Eye (tissue), 1 donor: ENCODE measurements around the gene GMEB2.
"Not testable (repeated sequence)": the region's sequence is repeated elsewhere in the genome, so short reads cannot be mapped to it uniquely, and the experiment has no call there.

Experiments
- DNase-seq: peaks from one replicate; pipeline ENCODE4 v3.0.0-alpha.2; 2015

Gene GMEB2, protein sequence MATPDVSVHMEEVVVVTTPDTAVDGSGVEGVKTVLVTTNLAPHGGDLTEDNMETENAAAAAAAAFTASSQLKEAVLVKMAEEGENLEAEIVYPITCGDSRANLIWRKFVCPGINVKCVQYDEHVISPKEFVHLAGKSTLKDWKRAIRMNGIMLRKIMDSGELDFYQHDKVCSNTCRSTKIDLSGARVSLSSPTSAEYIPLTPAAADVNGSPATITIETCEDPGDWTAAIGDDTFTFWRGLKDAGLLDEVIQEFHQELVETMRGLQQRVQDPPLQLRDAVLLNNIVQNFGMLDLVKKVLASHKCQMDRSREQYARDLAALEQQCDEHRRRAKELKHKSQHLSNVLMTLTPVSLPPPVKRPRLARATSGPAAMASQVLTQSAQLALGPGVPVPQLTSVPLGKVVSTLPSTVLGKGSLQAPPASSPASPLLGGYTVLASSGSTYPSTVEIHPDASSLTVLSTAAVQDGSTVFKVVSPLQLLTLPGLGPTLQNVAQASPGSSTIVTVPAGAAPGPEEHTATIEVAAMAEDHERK

DNA sequence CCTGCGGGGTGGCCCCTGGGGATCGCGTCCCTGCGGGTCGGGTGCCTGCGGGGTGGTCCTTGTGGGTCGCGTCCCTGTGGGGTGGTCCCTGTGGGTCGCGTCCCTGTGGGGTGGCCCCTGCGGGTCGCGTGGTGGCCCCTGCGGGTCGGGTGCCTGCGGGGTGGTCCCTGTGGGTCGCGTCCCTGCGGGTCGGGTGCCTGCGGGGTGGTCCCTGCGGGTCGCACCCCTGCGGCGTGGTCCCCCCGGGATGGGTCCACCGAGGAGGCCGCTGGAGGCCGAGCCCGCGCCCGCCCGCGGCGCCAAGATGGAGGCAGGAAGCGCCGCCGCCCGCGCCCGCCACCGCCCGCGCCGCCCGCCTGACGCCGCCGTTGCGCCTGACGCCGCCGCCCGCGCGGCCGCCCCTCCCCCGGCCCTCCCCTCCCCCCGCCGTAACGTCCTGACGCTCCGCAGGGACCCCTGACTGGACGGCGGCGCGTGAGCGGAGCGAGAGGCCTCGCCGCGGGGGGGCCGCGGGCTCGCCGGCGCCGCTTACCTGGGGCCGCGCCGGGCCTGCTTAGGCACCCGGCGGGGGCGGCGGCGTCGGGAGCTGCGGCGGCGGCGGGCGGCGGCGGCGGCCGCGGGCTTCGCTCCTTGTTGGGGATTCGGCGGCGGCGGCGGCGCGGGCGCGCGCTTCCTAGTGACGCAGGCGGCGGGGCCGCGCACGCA is at the start of gene GMEB2:
TSS of gene GMEB2 (minus strand) at position 678 of the 705 bp plus-strand sequence. CDS start 7,704 bp downstream, outside the sequence.
- DNase-seq, result peak; percentile 85

DNA sequence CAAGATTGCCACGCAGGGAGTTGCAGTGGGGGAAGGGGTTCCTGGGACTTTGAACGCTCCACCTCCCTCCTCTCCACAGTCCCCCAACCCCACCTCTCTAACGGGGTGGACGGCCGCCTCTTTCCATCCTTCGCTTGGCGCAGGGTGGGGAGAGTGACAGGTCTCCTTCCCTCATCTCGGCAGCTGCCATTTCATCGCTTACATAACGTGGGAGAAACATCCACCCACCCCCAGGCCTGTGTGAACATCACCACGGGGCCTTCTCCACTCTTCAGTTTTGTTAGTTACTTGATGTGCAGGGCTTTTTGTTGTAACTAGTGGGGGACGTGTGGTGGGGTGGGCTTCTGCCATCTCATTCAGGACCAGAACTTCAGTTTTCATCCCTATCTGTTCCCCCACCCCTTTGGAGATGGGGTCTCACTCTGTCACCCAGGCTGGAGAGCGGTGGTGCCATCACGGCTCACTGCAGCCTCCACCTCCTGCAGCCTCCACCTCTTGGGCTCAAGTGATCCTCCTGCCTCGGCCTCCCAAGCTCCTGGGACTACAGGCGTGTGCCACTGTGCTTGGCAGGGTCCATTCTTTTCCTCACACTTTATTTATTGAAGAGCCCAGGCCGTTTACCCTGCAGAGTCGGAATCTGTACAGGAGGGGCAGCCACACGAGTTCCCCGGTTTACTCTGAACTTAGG is 48.9 kb upstream of the GMEB2 start:
- no peak for DNase-seq

DNA sequence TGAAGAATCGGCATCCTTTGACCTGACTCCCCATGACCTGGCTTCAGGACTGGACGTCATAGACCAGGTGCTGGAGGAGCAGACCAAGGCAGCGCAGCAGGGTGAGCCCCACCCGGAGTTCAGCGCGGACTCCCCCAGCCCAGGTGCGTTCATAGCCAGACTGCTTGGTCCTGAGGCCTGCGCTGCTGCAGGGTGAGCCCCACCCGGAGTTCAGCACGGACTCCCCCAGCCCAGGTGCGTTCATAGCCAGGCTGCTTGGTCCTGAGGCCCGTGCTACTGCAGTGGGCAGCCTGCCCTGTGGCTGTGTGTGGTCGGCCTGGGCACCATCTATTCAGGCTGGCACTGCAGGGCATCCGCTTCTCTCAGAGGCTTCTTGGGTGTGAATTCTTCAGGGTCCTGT is 47.0 kb upstream of the GMEB2 start:
- DNase-seq, result no peak

DNA sequence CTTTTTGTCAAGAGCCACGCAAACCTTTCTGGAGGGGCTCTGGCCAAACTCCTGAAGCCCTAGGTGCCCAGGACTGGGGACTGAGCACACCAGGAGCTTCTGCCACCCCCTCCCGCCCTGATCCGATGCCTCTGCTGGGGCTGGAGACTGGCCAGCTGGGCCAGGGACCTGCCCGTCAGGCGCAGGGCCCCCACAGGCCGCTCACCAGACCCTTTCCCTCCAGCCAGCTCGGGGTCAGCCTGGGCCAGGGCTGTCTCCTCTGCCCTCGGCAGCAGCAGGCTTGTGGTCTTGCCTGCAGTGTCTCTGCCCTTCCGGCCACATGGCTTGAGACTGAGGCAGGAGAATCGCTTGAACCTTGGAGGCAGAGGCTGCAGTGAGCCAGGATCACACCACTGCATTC is 45.8 kb upstream of the GMEB2 start:
- no peak for DNase-seq

DNA sequence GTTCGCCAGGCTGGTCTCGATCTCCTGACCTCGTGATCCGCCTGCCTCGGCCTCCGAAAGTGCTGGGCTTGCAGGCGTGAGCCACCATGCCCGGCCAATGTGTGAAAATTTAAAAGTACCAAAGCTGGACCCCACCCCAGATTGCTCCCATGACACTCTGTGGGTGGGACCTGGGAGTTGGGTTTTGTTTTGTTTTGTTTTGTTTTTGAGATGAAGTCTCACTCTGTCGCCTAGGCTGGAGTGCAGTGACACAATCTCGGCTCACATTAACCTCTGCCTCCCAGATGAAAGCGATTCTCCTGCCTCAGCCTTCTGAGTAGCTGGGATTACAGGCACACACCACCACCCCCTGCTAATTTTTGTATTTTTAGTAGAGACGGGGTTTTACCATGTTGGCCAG is 44.8 kb upstream of the GMEB2 start:
- DNase-seq, result not testable (repeated sequence)

DNA sequence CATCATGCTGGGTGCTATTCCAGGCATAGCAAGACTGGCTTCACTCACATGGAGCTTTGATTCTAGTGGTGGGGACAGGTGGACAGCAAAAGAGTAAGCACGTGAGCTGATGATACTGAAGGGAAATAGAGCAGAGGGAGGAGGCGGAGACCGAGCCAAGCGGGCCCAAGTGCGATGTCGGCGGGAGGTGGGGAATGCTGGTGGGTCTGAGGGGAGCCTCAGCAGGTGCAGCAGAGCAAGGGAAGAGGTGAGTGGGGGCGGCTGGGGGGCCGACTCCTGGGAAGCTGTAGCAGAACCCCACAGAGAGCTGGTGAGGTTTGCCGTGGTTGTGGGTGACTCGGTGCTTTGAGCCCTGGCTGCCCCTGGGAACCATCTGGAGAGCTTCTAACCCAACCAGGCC is 41.5 kb upstream of the GMEB2 start:
- DNase-seq, result no peak

DNA sequence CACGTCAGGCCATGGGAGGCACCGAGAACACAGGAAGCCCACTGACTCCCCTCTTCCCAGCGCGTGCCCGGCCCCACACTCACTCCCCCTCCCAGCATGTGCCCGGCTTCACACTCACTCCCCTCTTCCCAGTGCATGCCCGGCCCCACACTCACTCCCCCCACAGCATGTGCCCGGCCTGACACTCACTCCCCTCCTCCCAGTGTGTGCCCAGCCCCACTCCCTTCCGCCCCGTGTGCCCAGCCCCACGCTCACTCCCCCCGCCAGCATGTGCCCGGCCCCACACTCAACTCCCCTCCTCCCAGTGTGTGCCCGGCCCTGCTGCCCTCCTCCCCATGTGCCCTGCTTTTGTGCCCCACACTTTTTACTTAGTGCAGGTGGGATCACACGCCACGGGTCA is 41.0 kb upstream of the GMEB2 start:
- no peak for DNase-seq

DNA sequence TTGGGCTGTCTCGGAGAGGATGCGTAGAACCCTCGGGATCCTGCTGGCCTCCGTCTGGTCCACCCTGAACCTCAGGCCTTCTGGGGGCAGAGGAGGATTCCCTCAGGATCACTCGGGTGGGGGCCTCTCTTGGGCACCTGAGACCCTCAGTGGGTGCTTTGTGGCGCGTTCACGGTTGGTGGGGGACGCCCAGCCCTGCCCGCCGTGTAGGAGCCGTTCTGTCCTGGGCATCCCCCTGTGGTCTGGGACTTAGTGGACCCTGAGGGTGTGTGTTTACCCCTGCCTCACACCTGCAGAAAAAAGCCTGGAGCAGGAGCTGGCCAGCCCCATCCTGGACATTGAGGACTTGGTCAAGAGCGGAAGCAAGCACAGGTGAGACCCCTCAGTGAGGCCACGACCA is 38.8 kb upstream of the GMEB2 start:
- DNase-seq, result no peak

DNA sequence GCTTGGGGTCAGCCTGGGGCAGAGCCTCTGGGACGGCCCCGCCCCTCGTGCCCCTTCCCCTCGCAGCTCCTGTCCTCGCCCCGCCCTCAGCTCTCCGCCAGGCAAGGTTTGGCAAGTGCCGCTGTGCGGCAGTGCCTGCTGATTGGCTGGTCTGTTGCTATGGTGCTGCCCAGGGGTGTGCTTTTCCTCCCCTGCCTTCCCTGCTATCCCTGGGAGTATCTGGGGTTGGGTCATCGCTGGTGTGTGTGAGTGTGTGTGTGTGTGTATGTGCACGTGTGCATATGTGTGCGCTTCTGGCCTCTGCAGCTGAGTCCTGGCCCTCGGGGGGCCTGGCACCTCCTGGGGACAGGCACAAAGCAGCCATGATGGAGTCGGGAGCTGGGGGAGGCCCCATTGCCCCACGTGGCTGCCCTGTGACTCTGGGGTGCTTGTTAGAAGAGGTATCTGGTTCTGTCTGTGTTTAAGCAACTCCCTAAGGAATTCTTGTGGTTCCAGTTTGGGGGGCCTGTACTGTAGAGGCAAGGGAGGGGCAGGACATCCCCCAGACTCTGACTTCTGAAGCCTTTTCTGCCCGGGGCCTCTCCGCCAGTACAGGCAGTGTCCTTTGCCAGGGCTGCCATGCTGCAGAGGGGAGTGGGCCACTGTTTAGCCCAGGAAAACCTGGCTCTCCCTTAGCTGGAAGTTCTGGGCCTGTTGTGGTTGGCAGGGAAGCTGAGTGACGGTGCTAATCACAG is 38.1 kb upstream of the GMEB2 start:
- DNase-seq, result peak; percentile 87

DNA sequence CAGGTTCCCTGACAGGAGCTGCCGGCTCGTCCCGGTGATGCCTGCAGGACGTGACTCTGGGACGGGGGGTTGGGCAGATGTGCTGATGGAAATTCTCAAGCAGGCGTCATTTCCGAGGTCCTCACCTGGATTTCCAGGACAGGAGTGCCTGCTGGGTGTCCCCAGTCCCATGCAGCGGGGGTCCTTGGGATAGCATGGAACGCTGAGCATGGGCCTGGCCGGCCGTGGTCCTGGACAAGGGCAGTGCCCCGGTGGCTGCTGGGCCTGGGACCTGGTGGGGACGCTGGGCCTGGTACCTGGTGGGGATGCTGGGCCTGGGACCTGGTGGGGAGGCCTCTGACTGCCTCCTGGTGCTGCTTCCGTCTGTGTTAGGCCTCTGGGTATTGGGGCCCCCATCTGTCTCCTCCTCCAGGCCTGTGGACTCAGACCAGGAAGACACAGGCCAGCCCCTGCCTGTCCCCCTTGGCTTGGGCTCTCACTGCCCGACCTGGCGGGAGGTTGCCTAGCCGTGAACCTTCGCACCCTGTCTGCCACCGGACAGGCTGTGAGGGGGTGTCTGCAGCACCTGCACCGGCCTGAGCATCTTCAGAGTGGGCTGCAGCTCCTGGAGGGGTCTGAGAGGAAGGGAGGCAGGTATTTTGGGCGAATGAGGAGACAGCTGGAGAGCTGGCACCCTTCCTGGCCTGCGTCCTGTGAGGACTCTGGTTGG is 37.4 kb upstream of the GMEB2 start:
- DNase-seq, result no peak

DNA sequence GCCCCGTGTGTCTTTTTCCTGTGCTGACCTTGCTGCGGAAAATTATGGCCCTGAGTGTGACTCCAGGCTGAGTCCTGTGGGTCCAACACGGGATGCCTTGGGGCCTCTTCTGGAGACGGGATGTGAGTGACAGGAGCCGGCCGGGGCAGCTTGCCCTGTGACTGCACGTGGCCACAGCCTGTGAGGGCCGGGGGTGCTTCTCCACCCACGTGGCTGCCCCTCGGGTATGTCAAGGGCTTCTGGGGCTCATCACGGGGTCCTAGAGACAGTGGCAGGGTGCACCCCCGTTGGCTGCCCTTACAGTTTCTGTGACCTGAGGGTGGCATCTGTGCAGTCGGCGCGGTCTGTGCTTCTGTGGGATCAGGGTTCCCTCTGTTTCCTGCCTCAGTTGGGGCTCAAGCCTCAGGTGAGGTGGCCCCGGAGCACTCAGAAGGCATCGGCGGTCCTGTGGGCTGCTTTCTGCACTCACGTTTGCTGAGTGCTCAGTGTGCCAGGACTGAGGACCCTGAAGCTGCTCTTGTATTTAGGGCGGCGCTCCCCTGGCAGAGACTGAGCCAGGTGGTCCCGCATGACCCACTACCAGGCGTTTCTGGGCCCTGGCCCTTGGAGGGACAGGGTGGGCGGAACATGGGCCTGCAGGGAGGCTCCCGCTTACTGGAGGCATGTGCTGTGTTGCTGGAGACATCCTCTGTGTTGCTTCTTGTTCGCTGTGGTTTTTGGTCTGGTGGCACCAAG is 36.6 kb upstream of the GMEB2 start:
- no peak for DNase-seq

DNA sequence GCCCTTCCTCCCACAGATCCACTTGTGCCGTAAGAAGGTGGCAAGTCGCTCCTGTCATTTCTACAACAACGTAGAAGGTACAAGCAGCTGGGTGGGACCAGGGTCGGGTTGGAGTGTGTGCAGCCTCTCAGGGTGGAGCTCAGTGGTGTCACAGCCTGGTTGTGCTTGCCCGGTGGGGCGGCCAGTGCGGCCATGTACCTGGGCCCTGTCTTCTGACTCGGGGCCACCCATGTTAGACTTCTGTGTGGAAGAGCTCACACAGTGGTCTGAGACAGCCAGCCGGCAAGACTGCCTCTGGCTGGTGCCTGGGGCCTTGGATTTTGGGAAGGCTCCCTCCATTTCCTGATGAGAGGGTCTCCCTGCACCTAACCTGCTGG is 35.9 kb upstream of the GMEB2 start:
- DNase-seq, result no peak

DNA sequence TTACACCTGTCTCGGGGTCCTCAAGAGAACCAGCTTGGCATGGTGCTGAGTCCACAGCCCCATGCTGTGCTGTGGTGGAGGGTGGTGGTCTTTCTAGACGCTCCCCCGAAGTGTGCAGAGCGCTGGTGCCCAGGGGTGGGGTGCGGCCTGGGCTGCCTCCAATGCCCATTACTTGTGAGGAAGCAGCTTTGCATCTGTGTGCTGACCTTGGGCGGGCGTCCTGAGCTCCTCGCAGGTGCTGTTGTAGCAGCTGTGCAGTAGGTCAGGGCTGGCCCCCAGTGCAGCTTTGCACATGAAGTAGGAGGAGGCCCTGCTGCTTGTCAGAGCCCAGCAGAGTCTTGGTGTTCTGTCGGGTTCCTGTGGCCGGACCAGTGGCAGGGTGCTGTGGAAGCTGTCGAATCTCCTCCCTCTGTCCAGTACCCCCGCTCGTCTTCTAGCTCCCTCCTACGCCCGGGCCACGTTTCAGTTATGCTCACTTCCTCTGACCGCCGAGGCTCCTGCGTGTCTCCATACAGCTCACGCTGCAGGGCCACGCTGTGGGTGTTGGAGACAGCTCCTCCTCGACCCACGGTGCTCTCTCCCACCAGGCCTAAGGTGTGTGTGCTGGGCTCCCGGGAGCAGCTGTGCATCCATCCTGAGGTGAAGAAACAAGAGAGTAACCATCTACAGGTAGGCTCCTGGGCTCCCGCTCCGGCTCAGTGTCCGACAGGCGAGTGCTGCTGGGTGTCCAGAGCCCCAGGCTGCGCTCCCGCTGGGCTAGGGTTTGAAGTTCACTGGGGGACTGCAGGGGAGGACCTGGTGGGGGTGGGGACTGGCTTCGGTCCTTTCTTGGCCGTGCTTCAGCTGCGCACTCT is 35.3 kb upstream of the GMEB2 start:
- DNase-seq, result no peak

DNA sequence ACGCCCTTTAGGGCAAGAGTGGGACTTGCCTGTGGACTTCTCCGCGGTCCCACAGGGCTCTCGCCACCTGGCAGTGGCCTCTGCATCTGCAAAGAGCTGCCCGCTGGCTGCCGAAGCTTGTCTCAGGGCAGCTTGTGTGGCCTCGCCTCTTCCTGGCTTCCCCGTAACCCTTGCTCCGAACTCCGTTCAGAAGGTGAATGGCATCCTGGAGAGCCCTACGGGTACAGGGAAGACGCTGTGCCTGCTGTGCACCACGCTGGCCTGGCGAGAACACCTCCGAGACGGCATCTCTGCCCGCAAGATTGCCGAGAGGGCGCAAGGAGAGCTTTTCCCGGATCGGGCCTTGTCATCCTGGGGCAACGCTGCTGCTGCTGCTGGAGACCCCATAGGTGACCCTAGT is 34.2 kb upstream of the GMEB2 start:
- no peak for DNase-seq

DNA sequence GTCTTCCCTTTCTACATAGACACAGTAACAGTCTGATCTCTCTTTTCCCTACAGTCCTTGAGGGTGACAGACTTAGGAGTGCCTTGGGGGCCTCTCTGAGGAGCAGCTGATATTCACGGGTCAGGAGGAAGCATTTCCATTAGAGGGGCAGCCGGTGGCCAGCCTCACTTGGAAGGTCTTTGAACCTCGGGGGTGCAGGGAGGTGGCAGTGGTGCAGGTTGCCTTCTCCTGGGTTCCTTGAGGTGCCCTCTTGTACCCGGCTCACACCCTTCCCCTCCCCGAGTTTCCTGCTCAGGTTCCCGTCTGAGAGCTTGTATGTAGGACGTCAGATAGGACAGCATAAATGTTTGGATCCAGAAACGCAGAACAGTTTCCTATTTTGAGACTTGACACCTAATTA is 33.7 kb upstream of the GMEB2 start:
- no peak for DNase-seq

DNA sequence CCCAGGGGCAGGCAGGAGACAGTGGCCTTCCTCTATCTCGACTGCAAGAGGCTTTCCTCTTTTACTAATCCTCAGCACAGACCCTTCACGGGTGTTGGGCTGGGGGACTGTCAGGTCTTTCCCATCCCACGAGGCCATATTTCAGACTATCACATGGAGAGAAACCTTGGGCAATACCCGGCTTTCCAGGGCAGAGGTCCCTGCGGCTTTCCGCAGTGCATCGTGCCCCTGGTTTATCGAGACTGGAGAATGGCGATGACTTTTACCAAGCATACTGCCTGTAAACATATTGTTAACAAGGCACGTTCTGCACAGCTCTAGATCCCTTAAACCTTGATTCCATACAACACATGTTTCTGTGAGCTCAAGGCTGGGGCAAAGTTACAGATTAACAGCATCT is 33.3 kb upstream of the GMEB2 start:
- not testable (repeated sequence) for DNase-seq

DNA sequence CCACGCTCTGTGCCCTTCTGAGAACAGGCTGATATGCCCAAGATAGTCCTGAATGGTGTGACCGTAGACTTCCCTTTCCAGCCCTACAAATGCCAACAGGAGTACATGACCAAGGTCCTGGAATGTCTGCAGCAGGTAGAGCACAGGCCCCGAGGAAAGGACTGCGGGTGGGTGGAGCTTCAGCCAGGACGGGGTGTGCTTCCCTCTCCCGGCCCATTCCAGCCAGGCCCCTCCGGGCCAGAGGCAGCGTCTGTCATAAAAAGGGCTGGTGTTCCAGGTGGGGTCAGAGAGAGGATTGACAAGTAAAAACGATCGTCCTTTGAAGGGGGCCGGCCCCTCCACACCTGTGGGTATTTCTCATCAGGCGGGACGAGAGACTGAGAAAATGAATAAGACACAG is 32.5 kb upstream of the GMEB2 start:
- no peak for DNase-seq

DNA sequence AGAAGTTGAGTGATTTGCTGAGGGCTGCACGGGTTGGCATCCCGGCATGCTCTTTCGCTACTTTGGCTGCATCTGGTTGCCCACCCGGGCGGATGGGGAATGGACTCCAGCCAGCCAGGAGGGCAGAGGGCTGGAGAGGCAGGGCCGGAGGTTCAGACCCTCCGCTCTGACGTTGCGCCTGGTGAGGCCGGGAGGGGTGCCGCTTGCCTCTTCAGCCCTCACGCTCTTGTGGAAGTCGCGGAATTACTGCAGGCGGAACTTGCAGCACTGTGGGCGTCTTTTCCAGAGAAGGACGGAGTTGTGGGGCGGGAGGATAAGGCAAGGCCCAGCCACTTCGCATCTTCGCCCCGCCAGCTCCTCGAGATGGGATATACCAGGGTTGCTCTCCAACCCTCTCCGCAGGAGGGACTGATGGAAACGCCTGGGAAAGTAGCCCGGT is 31.9 kb upstream of the GMEB2 start:
- DNase-seq, result no peak

DNA sequence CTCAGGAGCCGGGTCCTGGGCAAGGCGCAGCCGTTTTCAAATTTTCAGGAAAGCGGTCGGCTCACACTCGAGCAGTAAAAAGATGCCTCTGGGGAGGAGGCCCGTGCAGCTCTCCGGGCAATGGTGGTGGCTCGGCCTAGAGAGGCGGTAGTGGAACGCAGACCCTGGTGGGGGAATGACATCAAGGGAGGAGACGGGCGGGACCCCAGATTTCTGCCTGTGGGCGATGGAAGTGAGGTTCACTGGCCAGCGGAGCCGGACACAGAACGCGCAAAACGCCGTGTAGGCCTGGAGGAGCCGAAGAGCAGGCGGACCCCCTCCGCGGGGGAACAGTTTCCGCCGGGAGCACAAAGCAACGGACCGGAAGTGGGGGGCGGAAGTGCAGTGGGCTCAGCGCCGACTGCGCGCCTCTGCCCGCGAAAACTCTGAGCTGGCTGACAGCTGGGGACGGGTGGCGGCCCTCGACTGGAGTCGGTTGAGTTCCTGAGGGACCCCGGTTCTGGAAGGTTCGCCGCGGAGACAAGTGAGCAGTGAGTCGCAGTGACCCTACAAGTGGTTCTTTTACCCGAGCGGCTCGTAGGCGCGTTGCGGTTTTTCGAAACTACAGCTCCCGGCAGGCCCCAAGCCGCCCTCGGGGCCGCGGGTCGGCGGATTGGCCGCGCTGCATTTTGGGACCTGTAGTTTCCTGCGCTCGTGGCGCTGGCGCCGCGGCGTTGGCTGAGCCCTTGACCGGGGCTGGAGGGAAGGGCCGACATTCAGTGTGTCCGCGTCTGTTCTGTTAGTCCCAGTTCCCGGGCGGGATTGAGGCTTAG is 31.2 kb upstream of the GMEB2 start, which contains the start of gene RTEL1:
TSS of gene RTEL1 (plus strand) at position 376 of the 812 bp plus-strand sequence. CDS start 1,091 bp downstream, outside the sequence.
- DNase-seq, result peak; percentile 98
